Fibroblast of lung (primary cell): ENCODE data around the gene DNAJC18.

Experiments used
- CTCF ChIP-seq, 2 donors: IDR thresholded peaks in 1 of 2; conservative IDR thresholded peaks in 1 of 2; 1 replicate in 1 of 2; 2 replicates in 1 of 2; pipeline ENCODE4 v1.5.1; 2011 to 2012; ENCODE audit warnings: low read length in 2 of 2, control low read depth in 1 of 2, inconsistent platforms in 1 of 2, low read depth in 1 of 2, mild to moderate bottlenecking in 1 of 2
- EZH2 ChIP-seq: IDR thresholded peaks from 2 replicates; pipeline ENCODE4 v1.5.1; 2012; ENCODE audit warnings: low read length, control low read depth, mild to moderate bottlenecking; ENCODE audit errors: missing control alignments

DNA sequence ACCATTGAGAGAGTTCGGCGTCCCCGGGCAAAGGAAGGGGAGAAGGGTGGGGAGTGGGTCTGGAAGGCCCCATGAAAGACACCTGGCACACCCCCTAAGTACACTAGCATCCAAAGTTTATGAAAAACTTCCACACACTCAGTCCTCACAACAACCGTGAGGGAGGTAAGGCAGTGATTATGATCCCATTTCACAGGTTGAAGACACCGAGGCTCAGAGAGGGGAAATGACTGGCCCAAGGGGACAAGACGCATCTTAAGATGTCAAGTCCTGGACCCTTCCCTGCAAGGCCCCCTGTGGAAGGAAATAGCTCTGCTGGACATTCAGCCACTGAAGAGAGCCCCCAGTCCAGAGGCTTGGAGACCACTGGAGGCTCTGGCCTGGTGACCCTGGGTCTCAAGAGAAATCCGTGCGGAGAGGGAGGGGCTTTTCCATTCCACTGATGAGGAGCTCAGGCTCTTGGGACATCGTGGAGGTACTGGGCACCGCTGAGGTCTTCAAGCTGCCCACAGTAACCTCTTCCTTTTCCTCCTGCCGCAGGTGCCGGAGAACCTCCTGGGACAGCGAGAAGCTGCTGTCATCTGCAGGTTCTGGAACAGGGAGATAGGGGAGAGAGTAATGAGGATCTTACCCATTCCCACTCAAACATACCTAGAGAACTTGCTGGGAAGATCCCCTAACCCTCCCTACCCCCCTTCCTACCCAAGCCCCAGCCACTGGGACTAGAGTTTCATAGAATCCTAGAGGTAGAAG lies 36.7 kb upstream of the DNAJC18 start:
- TF ChIP-seq CTCF (conservative IDR thresholded peaks at IDR 0.05 in 1 of 2, IDR thresholded peaks at IDR 0.05 in 1 of 2; ENCODE audit: low read depth in 1 of 2, low read length in 2 of 2) (no peak), EZH2 (no peak)
